Peyer's patch (tissue), 4 donors: ENCODE measurements around the gene TCF7.

Experiments
- POLR2A ChIP-seq, 2 donors: fragments of 450-650 bp; IDR thresholded peaks; one replicate each; pipeline ENCODE4 v1.5.1; 2017; ENCODE audit warnings: antibody characterized with exemption in 2 of 2, mild to moderate bottlenecking in 2 of 2, moderate library complexity in 2 of 2
- TF ChIP-seq, protein P1 (sequence below), 6 experiments: fragments of 450-650 bp in 4 of 6; fragments of 200-600 bp in 2 of 6; sonication (generic) in 1 of 6; IDR thresholded peaks; one replicate each; pipeline ENCODE4 v1.5.1; 2017 to 2019; ENCODE audit warnings: antibody characterized with exemption in 6 of 6, mild to moderate bottlenecking in 3 of 6, moderate library complexity in 1 of 6

DNA sequence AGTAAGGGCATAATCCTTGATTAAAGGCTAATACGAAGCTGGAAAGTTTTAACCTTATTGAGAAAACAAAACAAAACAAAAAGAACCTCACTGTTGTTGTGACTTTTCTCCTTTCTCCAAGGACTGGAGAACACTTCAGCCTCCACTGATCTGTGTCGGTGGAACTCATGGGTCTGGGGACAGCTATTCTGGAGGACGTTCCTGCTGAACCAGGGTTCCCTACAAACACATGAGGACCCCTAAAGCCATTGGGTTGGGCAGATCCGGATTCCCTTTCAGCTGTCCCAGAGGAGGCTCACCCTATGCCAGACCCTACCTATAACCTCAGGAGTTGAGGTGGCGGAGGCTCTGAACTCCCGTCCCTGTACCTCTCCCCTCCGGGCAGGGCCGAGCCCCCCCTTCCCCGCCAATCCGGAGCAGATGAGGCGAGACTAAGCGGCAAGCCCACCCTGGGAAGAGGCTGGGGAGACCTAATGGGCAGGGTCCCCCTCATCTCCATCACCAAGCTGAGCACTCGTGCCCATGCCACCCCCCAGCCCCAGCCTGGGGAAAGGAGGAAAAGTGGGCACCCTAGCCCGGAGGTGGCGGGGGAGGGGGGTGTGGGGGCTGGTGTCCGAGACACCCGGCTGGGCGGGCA lies 1.6 kb upstream of the TCF7 start:
- TF ChIP-seq, protein P1, sequence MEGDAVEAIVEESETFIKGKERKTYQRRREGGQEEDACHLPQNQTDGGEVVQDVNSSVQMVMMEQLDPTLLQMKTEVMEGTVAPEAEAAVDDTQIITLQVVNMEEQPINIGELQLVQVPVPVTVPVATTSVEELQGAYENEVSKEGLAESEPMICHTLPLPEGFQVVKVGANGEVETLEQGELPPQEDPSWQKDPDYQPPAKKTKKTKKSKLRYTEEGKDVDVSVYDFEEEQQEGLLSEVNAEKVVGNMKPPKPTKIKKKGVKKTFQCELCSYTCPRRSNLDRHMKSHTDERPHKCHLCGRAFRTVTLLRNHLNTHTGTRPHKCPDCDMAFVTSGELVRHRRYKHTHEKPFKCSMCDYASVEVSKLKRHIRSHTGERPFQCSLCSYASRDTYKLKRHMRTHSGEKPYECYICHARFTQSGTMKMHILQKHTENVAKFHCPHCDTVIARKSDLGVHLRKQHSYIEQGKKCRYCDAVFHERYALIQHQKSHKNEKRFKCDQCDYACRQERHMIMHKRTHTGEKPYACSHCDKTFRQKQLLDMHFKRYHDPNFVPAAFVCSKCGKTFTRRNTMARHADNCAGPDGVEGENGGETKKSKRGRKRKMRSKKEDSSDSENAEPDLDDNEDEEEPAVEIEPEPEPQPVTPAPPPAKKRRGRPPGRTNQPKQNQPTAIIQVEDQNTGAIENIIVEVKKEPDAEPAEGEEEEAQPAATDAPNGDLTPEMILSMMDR (IDR thresholded peaks at IDR 0.05): no peak
- no peak for TF ChIP-seq POLR2A (IDR thresholded peaks at IDR 0.05)
